ENCODE measurements around the gene MED17. TPM values are rescaled to one million over a fixed set of nuclear protein-coding genes. Genes with fewer than 3 reads are reported as not detected.

The MED17 gene
- total RNA-seq, 1 experiment from 2014 or later: 41.1 TPM

DNA sequence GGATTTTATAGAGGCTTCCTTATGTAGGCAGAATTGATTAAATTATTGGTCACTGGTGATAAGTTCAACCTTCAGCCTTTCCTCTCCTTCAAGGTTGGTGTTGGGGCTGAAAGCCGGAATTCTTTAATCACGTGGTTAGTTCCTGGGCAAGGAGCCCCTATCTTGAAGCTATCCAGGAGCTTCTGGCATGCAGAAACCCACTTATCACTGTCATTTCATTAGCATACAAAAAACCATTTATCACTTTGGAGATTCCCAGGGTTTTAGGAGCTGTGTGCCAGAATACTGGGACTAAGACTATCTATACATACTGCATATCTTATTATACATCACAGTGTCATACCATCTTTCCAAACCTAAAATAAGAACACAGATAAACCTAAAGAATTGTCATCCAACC is 18.5 kb upstream of the MED17 start (continued):
- TF ChIP-seq CBX3 (IDR thresholded peaks at IDR 0.05; ENCODE audit: low read depth): no peak
- TF ChIP-seq POLR2A (IDR thresholded peaks at IDR 0.05; ENCODE audit: borderline replicate concordance, extremely low read depth, insufficient read depth, insufficient read length): no peak
- TF ChIP-seq TCF7L2 (IDR thresholded peaks at IDR 0.05; ENCODE audit: borderline replicate concordance, extremely low read depth, insufficient read depth, insufficient read length): no peak
- TF ChIP-seq ELF1 (IDR thresholded peaks at IDR 0.05; ENCODE audit: borderline replicate concordance, low read depth): no peak
- TF ChIP-seq POLR2AphosphoS5 (IDR thresholded peaks at IDR 0.05; ENCODE audit: low read depth, low read length): no peak

DNA sequence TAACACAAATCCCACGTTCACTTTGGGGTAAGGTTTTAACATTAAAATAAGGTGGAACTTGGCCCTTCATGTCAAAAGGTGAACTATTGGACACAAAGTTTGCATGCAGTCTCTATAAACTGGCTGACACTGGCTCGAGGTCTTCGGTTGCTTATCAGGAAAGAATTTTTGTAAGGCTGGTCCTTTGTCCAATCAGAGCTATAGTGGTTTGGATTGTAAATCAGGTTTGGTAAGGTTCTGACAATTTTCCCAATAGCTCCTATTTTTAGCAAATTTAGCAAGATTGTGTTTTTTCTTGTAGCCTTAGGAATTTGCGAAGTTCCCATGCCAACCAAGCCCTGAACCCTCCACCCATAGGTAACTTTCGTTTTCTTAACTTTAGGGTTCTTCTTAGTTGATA is 17.6 kb upstream of the MED17 start:
- no TSS peak for BruUV-seq (replicated peaks)
- TF ChIP-seq, protein P1, sequence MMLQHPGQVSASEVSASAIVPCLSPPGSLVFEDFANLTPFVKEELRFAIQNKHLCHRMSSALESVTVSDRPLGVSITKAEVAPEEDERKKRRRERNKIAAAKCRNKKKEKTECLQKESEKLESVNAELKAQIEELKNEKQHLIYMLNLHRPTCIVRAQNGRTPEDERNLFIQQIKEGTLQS (IDR thresholded peaks at IDR 0.05): no peak
- TF ChIP-seq ZNF274 (IDR thresholded peaks at IDR 0.05; ENCODE audit: low read depth, low read length): no peak
- Histone ChIP-seq H4K20me1 (ENCODE audit: insufficient read depth) (no peaks in the 10 kb centered on the region), H3K9me2 (ENCODE audit: insufficient read depth) (no peaks in the 10 kb centered on the region), H3K9me3 (ENCODE audit: control insufficient read depth in 1 of 2, insufficient read depth in 1 of 2, low read depth in 1 of 2, low read length in 2 of 2) (no peaks in the 10 kb centered on the region), H3K4me3 (replicated peaks in 1 of 2; ENCODE audit: low read depth in 1 of 2, low read length in 2 of 2) (no peak overlapping the region), H3K36me3 (ENCODE audit: control insufficient read depth in 1 of 2, insufficient read depth in 2 of 2, low read length in 2 of 2) (peaks cover 0 to 7% of the 10 kb centered on the region in 2 experiments; a peak in 2 of 4 replicates), H3K27ac (ENCODE audit: low read depth, low read length) (no peak overlapping the region), H3K79me2 (ENCODE audit: insufficient read depth, low read length) (no peaks in the 10 kb centered on the region), H3K27me3 (ENCODE audit: insufficient read depth, low read length) (no peaks in the 10 kb centered on the region), H3K4me1 (ENCODE audit: control insufficient read depth in 1 of 2, insufficient read depth in 2 of 2, low read length in 2 of 2) (no peaks in the 10 kb centered on the region), H3K9ac (ENCODE audit: low read length) (no peak overlapping the region), H3K4me2 (ENCODE audit: low read length) (no peak overlapping the region), H2AFZ (ENCODE audit: low read depth, low read length, poor library complexity, severe bottlenecking) (no peak overlapping the region)
- DNase-seq (ENCODE audit: low read depth, low spot score): no peak
- RAD21 ChIA-PET (ENCODE audit: low non-redundant PET in 1 of 2, low total read pairs in 2 of 2, uncharacterized antibody in 2 of 2, unreplicated experiment in 2 of 2): no interaction called here
- POLR2A ChIA-PET: interaction anchor here (1.6 kb wide), 1 partner anchor 25 kb away, joined by 4 read pairs; the partner anchor contains the start of genes C11orf54 and TAF1D
- intact Hi-C loops (cut with micrococcal nuclease): no loop called here
- ATAC-seq: no peak
- CTCF ChIA-PET: no interaction called here

DNA sequence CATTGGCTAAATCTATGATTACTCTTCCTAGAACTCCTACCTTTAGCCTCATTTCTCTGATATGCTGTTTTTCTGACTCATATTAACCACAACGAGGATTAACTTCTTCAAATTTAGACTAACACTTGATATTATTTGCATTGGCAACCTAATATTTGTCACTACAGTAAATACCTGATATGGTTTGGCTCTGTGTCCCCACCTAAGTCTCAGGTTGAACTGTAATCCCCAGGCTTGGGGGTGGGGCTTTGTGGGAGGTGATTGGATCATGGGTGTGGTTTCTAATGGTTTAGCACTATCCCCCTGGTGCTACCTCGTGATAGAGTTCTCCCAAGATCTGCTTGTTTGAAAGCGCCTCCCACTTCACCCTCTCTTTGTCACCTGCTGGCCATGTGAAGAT is 17.1 kb upstream of the MED17 start:
- no peak overlapping the region for H2AFZ ChIP-seq (ENCODE audit: low read depth, low read length, poor library complexity, severe bottlenecking)
- RAD21 ChIA-PET (ENCODE audit: low non-redundant PET in 1 of 2, low total read pairs in 2 of 2, uncharacterized antibody in 2 of 2, unreplicated experiment in 2 of 2): no interaction called here
- DNase-seq (ENCODE audit: low read depth, low spot score) (no peak), ATAC-seq (peak; percentile 30; the same call in 1 of the 2 replicates)
- H3K27ac ChIP-seq (ENCODE audit: low read depth, low read length): no peak overlapping the region
- H3K4me2 ChIP-seq (ENCODE audit: low read length): no peak overlapping the region
- no peaks in the 10 kb centered on the region for H3K4me1 ChIP-seq (ENCODE audit: control insufficient read depth in 1 of 2, insufficient read depth in 2 of 2, low read length in 2 of 2)
- no peaks in the 10 kb centered on the region for H4K20me1 ChIP-seq (ENCODE audit: insufficient read depth)
- TF ChIP-seq EZH2 (IDR thresholded peaks at IDR 0.05) (no peak), EZH2phosphoT487 (IDR thresholded peaks at IDR 0.05; ENCODE audit: borderline replicate concordance) (no peak), SP1 (IDR thresholded peaks at IDR 0.05; ENCODE audit: low read depth) (no peak), EGR1 (IDR thresholded peaks at IDR 0.05; ENCODE audit: low read depth) (no peak), TCF7L2 (IDR thresholded peaks at IDR 0.05; ENCODE audit: borderline replicate concordance, extremely low read depth, insufficient read depth, insufficient read length) (no peak)
- TF ChIP-seq, protein P2, sequence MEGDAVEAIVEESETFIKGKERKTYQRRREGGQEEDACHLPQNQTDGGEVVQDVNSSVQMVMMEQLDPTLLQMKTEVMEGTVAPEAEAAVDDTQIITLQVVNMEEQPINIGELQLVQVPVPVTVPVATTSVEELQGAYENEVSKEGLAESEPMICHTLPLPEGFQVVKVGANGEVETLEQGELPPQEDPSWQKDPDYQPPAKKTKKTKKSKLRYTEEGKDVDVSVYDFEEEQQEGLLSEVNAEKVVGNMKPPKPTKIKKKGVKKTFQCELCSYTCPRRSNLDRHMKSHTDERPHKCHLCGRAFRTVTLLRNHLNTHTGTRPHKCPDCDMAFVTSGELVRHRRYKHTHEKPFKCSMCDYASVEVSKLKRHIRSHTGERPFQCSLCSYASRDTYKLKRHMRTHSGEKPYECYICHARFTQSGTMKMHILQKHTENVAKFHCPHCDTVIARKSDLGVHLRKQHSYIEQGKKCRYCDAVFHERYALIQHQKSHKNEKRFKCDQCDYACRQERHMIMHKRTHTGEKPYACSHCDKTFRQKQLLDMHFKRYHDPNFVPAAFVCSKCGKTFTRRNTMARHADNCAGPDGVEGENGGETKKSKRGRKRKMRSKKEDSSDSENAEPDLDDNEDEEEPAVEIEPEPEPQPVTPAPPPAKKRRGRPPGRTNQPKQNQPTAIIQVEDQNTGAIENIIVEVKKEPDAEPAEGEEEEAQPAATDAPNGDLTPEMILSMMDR (IDR thresholded peaks at IDR 0.05 in 2 of 3, conservative IDR thresholded peaks at IDR 0.05 in 1 of 3; ENCODE audit: borderline replicate concordance in 1 of 3, insufficient read depth in 1 of 3, low read depth in 2 of 3, low read length in 2 of 3): no peak
- TF ChIP-seq, protein P3, sequence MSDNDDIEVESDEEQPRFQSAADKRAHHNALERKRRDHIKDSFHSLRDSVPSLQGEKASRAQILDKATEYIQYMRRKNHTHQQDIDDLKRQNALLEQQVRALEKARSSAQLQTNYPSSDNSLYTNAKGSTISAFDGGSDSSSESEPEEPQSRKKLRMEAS (IDR thresholded peaks at IDR 0.05): no peak
- TF ChIP-seq, protein P1 (IDR thresholded peaks at IDR 0.05): no peak
- CTCF ChIA-PET: no interaction called here
- H3K9ac ChIP-seq (ENCODE audit: low read length): no peak overlapping the region
- H3K9me3 ChIP-seq (ENCODE audit: control insufficient read depth in 1 of 2, insufficient read depth in 1 of 2, low read depth in 1 of 2, low read length in 2 of 2): no peaks in the 10 kb centered on the region
- intact Hi-C loops (cut with micrococcal nuclease): no loop called here
- POLR2A ChIA-PET: interaction anchor here (1.6 kb wide), 1 partner anchor 26 kb away, joined by 4 read pairs; the partner anchor contains the start of genes C11orf54 and TAF1D
- H3K79me2 ChIP-seq (ENCODE audit: insufficient read depth, low read length): no peaks in the 10 kb centered on the region
- no peaks in the 10 kb centered on the region for H3K27me3 ChIP-seq (ENCODE audit: insufficient read depth, low read length)
- H3K36me3 ChIP-seq (ENCODE audit: control insufficient read depth in 1 of 2, insufficient read depth in 2 of 2, low read length in 2 of 2): peaks cover 0 to 3% of the 10 kb centered on the region in 2 experiments; a peak in 2 of 4 replicates
- no peaks in the 10 kb centered on the region for H3K9me2 ChIP-seq (ENCODE audit: insufficient read depth)
- no peak overlapping the region for H3K4me3 ChIP-seq (replicated peaks in 1 of 2; ENCODE audit: low read depth in 1 of 2, low read length in 2 of 2)
- no TSS peak for BruUV-seq (replicated peaks)
